HG03432 (cell line): ENCODE measurements around the gene MGMT.

Experiments
- ATAC-seq: cut with Tn5 transposase; IDR thresholded peaks from one replicate; pipeline ENCODE4 v1.9.1; 2021; ENCODE audit warnings: mild to moderate bottlenecking, moderate library complexity; ENCODE audit not compliant: unreplicated experiment

Gene MGMT

GRCh38 chr10:129494176-129494575, 27.1 kb downstream of the MGMT start:
- ATAC-seq: no peak

GRCh38 chr10:129494740-129495139, 27.7 kb downstream of the MGMT start:
- ATAC-seq: no peak

GRCh38 chr10:129495256-129495655, 28.2 kb downstream of the MGMT start:
- ATAC-seq: no peak

GRCh38 chr10:129495698-129496097, 28.7 kb downstream of the MGMT start:
- no peak for ATAC-seq

- no peak for ATAC-seq
Measured at GRCh38 chr10:129497013-129497412, 30.0 kb downstream of the MGMT start.

GRCh38 chr10:129498680-129499079, 31.6 kb downstream of the MGMT start:
- no peak for ATAC-seq

- no peak for ATAC-seq
Measured at GRCh38 chr10:129500617-129501339, 33.7 kb downstream of the MGMT start.

GRCh38 chr10:129501652-129502436, 34.8 kb downstream of the MGMT start:
- ATAC-seq: peak; percentile 80

- ATAC-seq: no peak
Measured at GRCh38 chr10:129502448-129502847, 35.4 kb downstream of the MGMT start.

GRCh38 chr10:129505500-129506075, 38.5 kb downstream of the MGMT start:
- ATAC-seq: no peak

- ATAC-seq: no peak
Measured at GRCh38 chr10:129506101-129506797, 39.2 kb downstream of the MGMT start.

- no peak for ATAC-seq
Measured at GRCh38 chr10:129507216-129507889, 40.3 kb downstream of the MGMT start.

GRCh38 chr10:129509155-129509554, 42.1 kb downstream of the MGMT start:
- ATAC-seq: no peak

- no peak for ATAC-seq
Measured at GRCh38 chr10:129509835-129510234, 42.8 kb downstream of the MGMT start.

GRCh38 chr10:129511086-129511485, 44.0 kb downstream of the MGMT start:
- no peak for ATAC-seq

GRCh38 chr10:129511758-129512157, 44.7 kb downstream of the MGMT start:
- ATAC-seq: no peak

- ATAC-seq: no peak
Measured at GRCh38 chr10:129513312-129513711, 46.3 kb downstream of the MGMT start.

GRCh38 chr10:129514568-129515451, 47.8 kb downstream of the MGMT start:
- ATAC-seq: no peak

GRCh38 chr10:129516846-129517679, 50.0 kb downstream of the MGMT start:
- ATAC-seq: no peak
